Measurements from ENCODE around the gene ZFP62. TPM values are rescaled to one million over a fixed set of nuclear protein-coding genes. Genes with fewer than 3 reads are reported as not detected.

Gene ZFP62
- total and polyA plus RNA-seq, 2 of the 4 experiments (the other 2 are of a cell fraction) = 8.2 to 20.3 TPM

GRCh38 chr5:180898621-180899246 lies 37.7 kb upstream of the ZFP62 start, which contains the start of gene BTNL8:
TSS of gene BTNL8 (plus strand) at chr5:180899159. CDS start at chr5:180899311, 152 bp downstream.
- Histone ChIP-seq H4K20me1 (ENCODE audit: insufficient read depth, low read length) (no peaks in the 10 kb centered on the region), H3K36me3 (ENCODE audit: control insufficient read depth, insufficient read depth, low read length) (no peaks in the 10 kb centered on the region), H4K5ac (ENCODE audit: low read depth, low read length) (no peak within 1 kb of the TSS), H2AFZ (replicated peaks; ENCODE audit: low read length, poor library complexity) (no peak within 1 kb of the TSS), H3K23ac (ENCODE audit: low read depth, low read length) (no peak within 1 kb of the TSS), H2AK9ac (replicated peaks; ENCODE audit: low read depth, low read length, poor library complexity) (no peak within 1 kb of the TSS), H3K9ac (ENCODE audit: low read depth, low read length) (no peak within 1 kb of the TSS), H2BK15ac (ENCODE audit: low read depth, low read length) (no peak within 1 kb of the TSS), H3K56ac (ENCODE audit: extremely low read depth, insufficient read depth, low read length) (no peak within 1 kb of the TSS), H2BK5ac (ENCODE audit: low read depth, low read length, poor library complexity, severe bottlenecking) (no peak within 1 kb of the TSS), H3K18ac (ENCODE audit: low read depth, low read length) (no peak within 1 kb of the TSS), H2BK20ac (ENCODE audit: low read depth, low read length) (no peak within 1 kb of the TSS), H3K79me1 (ENCODE audit: low read depth in 1 of 2, low read length in 2 of 2) (no peaks in the 10 kb centered on the region), H2BK120ac (ENCODE audit: low read depth, low read length) (no peak within 1 kb of the TSS), H3K4me1 (ENCODE audit: control insufficient read depth, insufficient read depth, low read length) (no peaks in the 10 kb centered on the region), H3K9me1 (ENCODE audit: insufficient read depth, low read length) (no peaks in the 10 kb centered on the region), H3K4me2 (ENCODE audit: low read depth, low read length) (no peak within 1 kb of the TSS), H4K91ac (ENCODE audit: insufficient read depth, low read depth, low read length) (no peak within 1 kb of the TSS), H3K14ac (replicated peaks; ENCODE audit: low read depth, low read length) (no peak within 1 kb of the TSS), H3K9me3 (ENCODE audit: control insufficient read depth, insufficient read depth, low read length) (peaks cover 5% of the 10 kb centered on the region; the same call in 1 of the 2 replicates), H4K8ac (ENCODE audit: low read depth in 2 of 2, low read length in 2 of 2) (no peak within 1 kb of the TSS), H3K4ac (ENCODE audit: low read depth, low read length) (no peak within 1 kb of the TSS), H2AK5ac (ENCODE audit: low read depth, low read length) (no peak within 1 kb of the TSS), H3K27me3 (ENCODE audit: control insufficient read depth, insufficient read depth, low read length) (no peaks in the 10 kb centered on the region), H3K4me3 (ENCODE audit: insufficient read depth, low read depth, low read length) (no peak within 1 kb of the TSS), H3K27ac (ENCODE audit: insufficient read depth, low read length) (no peak within 1 kb of the TSS)
- no CpG with 5 or more reads among the region's 9 CpGs for WGBS, 2 experiments (ENCODE audit: extremely low coverage in 2 of 2, insufficient read length in 1 of 2)
- TF ChIP-seq MAZ (IDR thresholded peaks at IDR 0.05; ENCODE audit: borderline replicate concordance, low read depth, low read length) = no peak
- TF ChIP-seq CHD1 (IDR thresholded peaks at IDR 0.05; ENCODE audit: low read depth, low read length) = no peak
- no peak for TF ChIP-seq RFX5 (IDR thresholded peaks at IDR 0.05; ENCODE audit: low read depth, low read length)
- TF ChIP-seq, protein P1, sequence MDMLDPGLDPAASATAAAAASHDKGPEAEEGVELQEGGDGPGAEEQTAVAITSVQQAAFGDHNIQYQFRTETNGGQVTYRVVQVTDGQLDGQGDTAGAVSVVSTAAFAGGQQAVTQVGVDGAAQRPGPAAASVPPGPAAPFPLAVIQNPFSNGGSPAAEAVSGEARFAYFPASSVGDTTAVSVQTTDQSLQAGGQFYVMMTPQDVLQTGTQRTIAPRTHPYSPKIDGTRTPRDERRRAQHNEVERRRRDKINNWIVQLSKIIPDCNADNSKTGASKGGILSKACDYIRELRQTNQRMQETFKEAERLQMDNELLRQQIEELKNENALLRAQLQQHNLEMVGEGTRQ (IDR thresholded peaks at IDR 0.05; ENCODE audit: low read depth, low read length) = no peak
- TF ChIP-seq, protein P2, sequence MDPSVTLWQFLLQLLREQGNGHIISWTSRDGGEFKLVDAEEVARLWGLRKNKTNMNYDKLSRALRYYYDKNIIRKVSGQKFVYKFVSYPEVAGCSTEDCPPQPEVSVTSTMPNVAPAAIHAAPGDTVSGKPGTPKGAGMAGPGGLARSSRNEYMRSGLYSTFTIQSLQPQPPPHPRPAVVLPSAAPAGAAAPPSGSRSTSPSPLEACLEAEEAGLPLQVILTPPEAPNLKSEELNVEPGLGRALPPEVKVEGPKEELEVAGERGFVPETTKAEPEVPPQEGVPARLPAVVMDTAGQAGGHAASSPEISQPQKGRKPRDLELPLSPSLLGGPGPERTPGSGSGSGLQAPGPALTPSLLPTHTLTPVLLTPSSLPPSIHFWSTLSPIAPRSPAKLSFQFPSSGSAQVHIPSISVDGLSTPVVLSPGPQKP (IDR thresholded peaks at IDR 0.05; ENCODE audit: borderline replicate concordance, low read depth, low read length) = no peak
- no peak for TF ChIP-seq MAFK (IDR thresholded peaks at IDR 0.05; ENCODE audit: low read depth, low read length)
- no peak for TF ChIP-seq BHLHE40 (IDR thresholded peaks at IDR 0.05; ENCODE audit: low read depth, low read length)
- no peak for TF ChIP-seq RCOR1 (IDR thresholded peaks at IDR 0.05; ENCODE audit: insufficient replicate concordance, low read length)
- no peak for TF ChIP-seq RAD21 (IDR thresholded peaks at IDR 0.05; ENCODE audit: low read length)
- no peak for TF ChIP-seq POLR2A (IDR thresholded peaks at IDR 0.05; ENCODE audit: low read depth, low read length)
- ATAC-seq (ENCODE audit: low read depth) = no peak
- ChIA-PET CTCF (no interaction called here), POLR2A (ENCODE audit: unreplicated experiment) (no interaction called here)
- intact Hi-C loops (cut with micrococcal nuclease) = no loop called here
- dilution Hi-C loops (cut with HindIII; ENCODE audit: low sequenced_read_pairs, unreplicated experiment) = no loop called here
- BruUV-seq (replicated peaks) = no TSS peak
- DNase-seq = no peak
- in situ Hi-C loops (cut with MboI; ENCODE audit: low sequenced_read_pairs) = no loop called here

Data from IMR-90 (cell line).